BLaER1 (cell line): ENCODE data around the gene STAB1.
A peak's percentile ranks its signal among the peaks of the same experiment; 100 is the strongest.

Experiments used
- H3K27ac ChIP-seq: shearing (Covaris generic); formaldehyde crosslinking; 2 replicates; pipeline ENCODE4 v1.8.1; 2022
- H3K27me3 ChIP-seq: shearing (Covaris generic); formaldehyde crosslinking; 2 replicates; pipeline ENCODE4 v1.8.1; 2022
- H3K36me3 ChIP-seq: shearing (Covaris generic); formaldehyde crosslinking; 2 replicates; pipeline ENCODE4 v1.8.1; 2022
- H3K4me1 ChIP-seq: shearing (Covaris generic); formaldehyde crosslinking; 2 replicates; pipeline ENCODE4 v1.8.1; 2022
- H3K4me2 ChIP-seq: shearing (Covaris generic); formaldehyde crosslinking; 2 replicates; pipeline ENCODE4 v1.8.1; 2022
- H3K4me3 ChIP-seq: shearing (Covaris generic); formaldehyde crosslinking; 2 replicates; pipeline ENCODE4 v1.8.1; 2022
- H3K9ac ChIP-seq: shearing (Covaris generic); formaldehyde crosslinking; 2 replicates; pipeline ENCODE4 v1.8.1; 2022
- H3K9me3 ChIP-seq: shearing (Covaris generic); formaldehyde crosslinking; 2 replicates; pipeline ENCODE4 v1.8.1; 2022
- H4K20me1 ChIP-seq: shearing (Covaris generic); formaldehyde crosslinking; 2 replicates; pipeline ENCODE4 v1.8.1; 2022
- Cebpa-rat ChIP-seq: shearing (Covaris generic); IDR thresholded peaks from 2 replicates; pipeline ENCODE4 v1.8.1; 2022

STAB1 gene

GRCh38 chr3:52528586-52529375 is 33.6 kb downstream of the STAB1 start:
- H3K9ac ChIP-seq, result no peak overlapping the region

GRCh38 chr3:52529376-52530333 is 34.5 kb downstream of the STAB1 start:
- Histone ChIP-seq H3K4me1 (peaks cover 45% of the 10 kb centered on the region), H3K27ac (peak overlapping the region; percentile 35), H4K20me1 (peaks cover 46% of the 10 kb centered on the region), H3K27me3 (no peaks in the 10 kb centered on the region), H3K36me3 (peaks cover 65% of the 10 kb centered on the region), H3K4me3 (no peak overlapping the region), H3K9ac (no peak overlapping the region), H3K9me3 (no peaks in the 10 kb centered on the region), H3K4me2 (peak overlapping the region; percentile 88; the same call in 1 of the 2 replicates)
- no peak for TF ChIP-seq Cebpa-rat

More at GRCh38 chr3:52528586-52529375, 33.6 kb downstream of the STAB1 start:
- Histone ChIP-seq H3K4me2 (no peak overlapping the region), H3K27ac (no peak overlapping the region), H3K36me3 (peaks cover 74% of the 10 kb centered on the region), H3K9me3 (no peaks in the 10 kb centered on the region), H4K20me1 (peaks cover 52% of the 10 kb centered on the region), H3K4me1 (peaks cover 38% of the 10 kb centered on the region), H3K4me3 (no peak overlapping the region), H3K27me3 (no peaks in the 10 kb centered on the region)
- TF ChIP-seq Cebpa-rat, result no peak

GRCh38 chr3:52530918-52531826 is 36.0 kb downstream of the STAB1 start:
- Histone ChIP-seq H3K27ac (peak overlapping the region; percentile 90), H3K4me3 (no peak overlapping the region), H3K9me3 (no peaks in the 10 kb centered on the region), H3K27me3 (no peaks in the 10 kb centered on the region), H3K4me2 (peak overlapping the region; percentile 88), H4K20me1 (peaks cover 45% of the 10 kb centered on the region), H3K4me1 (peaks cover 59% of the 10 kb centered on the region), H3K9ac (peak overlapping the region; percentile 93; the same call in 1 of the 2 replicates), H3K36me3 (peaks cover 51% of the 10 kb centered on the region)
- TF ChIP-seq Cebpa-rat, result no peak

GRCh38 chr3:52531860-52532516 is 36.9 kb downstream of the STAB1 start:
- Histone ChIP-seq H3K4me1 (peaks cover 57% of the 10 kb centered on the region), H3K4me2 (peak overlapping the region; percentile 88), H3K27me3 (no peaks in the 10 kb centered on the region), H3K36me3 (peaks cover 43% of the 10 kb centered on the region), H3K4me3 (peak overlapping the region; percentile 93), H3K27ac (peak overlapping the region; percentile 90), H4K20me1 (peaks cover 45% of the 10 kb centered on the region), H3K9me3 (no peaks in the 10 kb centered on the region), H3K9ac (peak overlapping the region; percentile 93)
- TF ChIP-seq Cebpa-rat, result no peak

GRCh38 chr3:52532517-52532837 is 37.3 kb downstream of the STAB1 start:
- Histone ChIP-seq H4K20me1 (peaks cover 45% of the 10 kb centered on the region), H3K27ac (peak overlapping the region; percentile 90), H3K4me3 (peak overlapping the region; percentile 93), H3K4me2 (peak overlapping the region; percentile 88), H3K4me1 (peaks cover 57% of the 10 kb centered on the region), H3K9me3 (no peaks in the 10 kb centered on the region), H3K27me3 (no peaks in the 10 kb centered on the region), H3K9ac (peak overlapping the region; percentile 93), H3K36me3 (peaks cover 38% of the 10 kb centered on the region)
- no peak for TF ChIP-seq Cebpa-rat

GRCh38 chr3:52532838-52533622 is 37.9 kb downstream of the STAB1 start:
- H3K4me3 ChIP-seq, result peak overlapping the region; percentile 93
- peak overlapping the region; percentile 93 for H3K9ac ChIP-seq
- peaks cover 63% of the 10 kb centered on the region for H3K4me1 ChIP-seq
- H3K9me3 ChIP-seq, result no peaks in the 10 kb centered on the region
- peaks cover 48% of the 10 kb centered on the region for H4K20me1 ChIP-seq
- peaks cover 32% of the 10 kb centered on the region for H3K36me3 ChIP-seq
- H3K27me3 ChIP-seq, result no peaks in the 10 kb centered on the region
- H3K27ac ChIP-seq, result peak overlapping the region; percentile 90
- peak overlapping the region; percentile 88 for H3K4me2 ChIP-seq
- TF ChIP-seq Cebpa-rat, result no peak

- H3K27ac ChIP-seq, result peak within 1 kb of the TSS; percentile 90
Observed at GRCh38 chr3:52533623-52534280, 38.6 kb downstream of the STAB1 start, which contains the start of gene NT5DC2. NT5DC2 (minus strand) TSS chr3:52533857; CDS start chr3:52533737, 120 bp downstream.

More at GRCh38 chr3:52533623-52534280, 38.6 kb downstream of the STAB1 start, which contains the start of gene NT5DC2:
- TF ChIP-seq Cebpa-rat, result no peak
- peak within 1 kb of the TSS; percentile 93 for H3K4me3 ChIP-seq
- H4K20me1 ChIP-seq, result peaks cover 54% of the 10 kb centered on the region
- peak within 1 kb of the TSS; percentile 93 for H3K9ac ChIP-seq
- no peaks in the 10 kb centered on the region for H3K27me3 ChIP-seq
- H3K4me1 ChIP-seq, result peaks cover 70% of the 10 kb centered on the region
- no peaks in the 10 kb centered on the region for H3K9me3 ChIP-seq
- peak within 1 kb of the TSS; percentile 95 for H3K4me2 ChIP-seq
- H3K36me3 ChIP-seq, result peaks cover 26% of the 10 kb centered on the region
